Neuron (in vitro differentiated cells): ENCODE measurements around the gene MUC6.

Experiments used
- H2AFZ ChIP-seq: one replicate; pipeline ENCODE4 v1.6.1; 2013; ENCODE audit warnings: low read depth, mild to moderate bottlenecking, inconsistent platforms, low read length, moderate library complexity
- H3K27me3 ChIP-seq: one replicate; pipeline ENCODE4 v1.6.1; 2013; ENCODE audit warnings: low read length; ENCODE audit not compliant: insufficient read depth
- H3K36me3 ChIP-seq: one replicate; pipeline ENCODE4 v1.6.1; 2013; ENCODE audit warnings: low read length; ENCODE audit not compliant: insufficient read depth
- H3K4me1 ChIP-seq: one replicate; pipeline ENCODE4 v1.6.1; 2013; ENCODE audit warnings: low read length; ENCODE audit not compliant: insufficient read depth
- H3K4me3 ChIP-seq: 2 replicates; pipeline ENCODE4 v1.5.1; 2013; ENCODE audit warnings: mild to moderate bottlenecking, low read length, moderate library complexity
- H3K9me3 ChIP-seq: one replicate; pipeline ENCODE4 v1.6.1; 2013; ENCODE audit warnings: low read length

Gene MUC6

GRCh38 chr11:1041936-1042608, 5.6 kb upstream of the MUC6 start:
- H3K27me3 ChIP-seq: peaks cover 8% of the 10 kb centered on the region
- H3K4me3 ChIP-seq: no peak overlapping the region
- H3K36me3 ChIP-seq: no peaks in the 10 kb centered on the region
- H2AFZ ChIP-seq: no peak overlapping the region
- H3K4me1 ChIP-seq: no peaks in the 10 kb centered on the region
- H3K9me3 ChIP-seq: no peaks in the 10 kb centered on the region

DNA sequence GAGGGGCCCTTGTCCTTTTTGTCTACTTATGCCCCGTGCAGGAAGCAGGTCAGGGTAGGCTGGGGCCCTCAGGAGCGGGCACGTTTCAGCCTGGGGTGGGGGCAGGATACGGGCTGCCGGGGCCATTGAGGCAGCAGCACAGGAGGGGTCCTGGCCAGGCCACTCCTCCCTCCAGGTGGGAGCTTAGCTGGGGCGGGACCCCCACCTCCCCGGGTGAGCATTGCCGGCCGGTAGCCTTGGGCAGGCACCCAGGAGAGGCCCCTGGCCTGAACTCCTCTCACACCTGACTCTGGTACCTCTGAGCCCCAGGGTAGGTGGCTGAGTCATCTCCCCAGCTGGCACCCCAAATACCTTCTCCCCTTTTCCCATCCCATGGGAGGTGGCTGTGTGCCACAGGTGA, 5.0 kb upstream of the MUC6 start:
- peaks cover 8% of the 10 kb centered on the region for H3K27me3 ChIP-seq
- no peak overlapping the region for H2AFZ ChIP-seq
- H3K4me1 ChIP-seq: no peaks in the 10 kb centered on the region
- H3K9me3 ChIP-seq: no peaks in the 10 kb centered on the region
- no peak overlapping the region for H3K4me3 ChIP-seq
- no peaks in the 10 kb centered on the region for H3K36me3 ChIP-seq

DNA sequence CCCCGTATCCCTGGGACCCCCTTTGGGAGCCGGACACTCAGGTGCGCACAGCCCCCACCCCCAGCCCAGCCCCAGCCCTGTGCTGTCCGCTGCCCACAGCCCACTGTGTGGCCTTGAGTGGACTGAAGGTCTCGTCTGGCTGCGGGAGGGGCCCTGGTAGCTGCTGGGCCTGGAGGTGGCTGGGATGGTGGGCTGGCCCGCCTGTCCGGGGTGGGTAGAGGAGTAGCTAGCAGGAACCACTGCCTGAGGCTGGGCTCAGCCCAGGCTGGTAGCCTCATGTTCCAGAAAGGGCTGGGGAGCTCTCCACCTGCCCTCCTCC, 4.6 kb upstream of the MUC6 start:
- Histone ChIP-seq H3K4me1 (no peaks in the 10 kb centered on the region), H3K36me3 (no peaks in the 10 kb centered on the region), H2AFZ (no peak overlapping the region), H3K4me3 (no peak overlapping the region), H3K27me3 (peaks cover 8% of the 10 kb centered on the region), H3K9me3 (no peaks in the 10 kb centered on the region)

DNA sequence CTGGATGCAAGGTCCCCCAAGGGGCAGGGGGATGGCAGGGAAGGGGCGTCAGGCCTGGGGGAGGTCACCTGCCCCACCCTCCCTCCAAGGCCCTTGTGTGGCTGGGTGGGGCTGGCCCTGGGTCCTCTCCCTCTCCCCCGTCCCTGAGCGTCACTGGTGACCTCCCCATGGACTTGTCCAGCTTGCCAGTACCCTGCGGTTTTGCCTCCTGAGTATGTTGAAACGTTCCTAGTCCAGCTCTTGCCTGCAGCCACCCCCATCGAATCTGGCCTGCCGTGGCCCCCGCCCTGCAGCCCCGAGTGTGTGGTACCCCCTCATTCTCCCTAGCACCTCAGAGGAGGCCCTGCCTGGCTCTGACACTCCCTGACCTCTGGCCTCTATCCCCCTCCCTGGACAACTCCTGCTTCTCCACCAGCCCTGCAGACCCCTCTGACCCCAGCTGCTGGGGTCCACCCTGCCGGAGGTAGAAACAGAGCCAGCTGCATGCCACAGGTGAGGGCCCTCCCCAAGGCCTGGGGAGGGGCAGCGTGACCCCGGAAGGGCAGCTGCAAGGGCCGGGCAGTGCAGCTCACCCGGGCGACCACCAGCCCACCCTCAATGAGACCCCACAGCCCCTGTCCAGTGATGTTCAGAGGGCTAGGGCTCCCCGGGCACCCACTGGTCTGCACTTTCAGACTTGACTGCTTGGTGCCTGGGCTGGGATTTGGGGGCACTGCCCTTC, 4.1 kb upstream of the MUC6 start:
- Histone ChIP-seq H3K9me3 (no peaks in the 10 kb centered on the region), H3K27me3 (peaks cover 8% of the 10 kb centered on the region), H3K36me3 (no peaks in the 10 kb centered on the region)

DNA sequence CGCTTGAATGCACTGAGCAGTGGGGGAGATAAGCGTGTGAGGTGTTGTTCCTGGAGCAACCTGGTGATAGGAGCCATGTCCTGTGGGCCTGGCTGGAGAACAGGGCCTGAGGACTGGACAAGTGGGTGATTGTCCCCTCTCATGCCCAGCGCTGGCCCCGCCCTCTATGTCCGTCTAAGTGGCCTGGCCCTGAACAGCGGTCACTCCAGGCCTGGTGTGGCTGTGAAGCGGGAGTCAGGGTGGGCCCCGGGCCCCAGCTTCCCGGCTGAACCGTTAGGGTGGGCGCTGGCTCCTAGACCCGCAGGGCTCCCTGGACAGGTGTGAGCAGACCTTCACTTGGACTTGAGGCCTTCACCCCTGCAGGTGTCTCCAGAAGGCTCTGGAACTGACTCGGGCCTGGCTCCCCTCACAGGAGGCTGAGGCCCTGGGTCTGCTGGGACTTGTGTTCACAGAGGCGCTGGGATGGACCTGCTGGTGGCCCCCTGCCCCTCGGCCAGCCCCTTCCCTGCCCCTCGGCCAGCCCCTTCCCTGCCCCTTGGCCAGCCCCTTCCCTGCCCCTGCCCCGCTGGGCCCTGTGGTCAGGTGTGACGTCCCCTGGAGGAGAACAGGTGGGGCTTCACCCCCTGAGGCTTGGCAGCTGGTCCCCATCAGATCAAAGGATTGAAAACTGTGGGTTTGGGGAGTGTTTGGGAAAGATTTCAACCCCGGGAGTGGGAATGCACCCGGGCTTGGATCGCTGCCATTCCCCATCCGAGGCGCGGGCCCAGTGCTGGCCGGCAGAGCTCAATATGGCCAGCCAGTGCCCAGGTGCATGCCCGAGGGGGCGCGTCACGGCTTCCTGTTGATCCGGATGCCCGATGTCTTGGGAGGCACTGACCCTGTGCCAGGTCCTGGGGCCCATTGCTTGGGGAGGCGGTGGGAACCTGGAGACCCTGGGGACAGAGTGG, 3.2 kb upstream of the MUC6 start:
- no peaks in the 10 kb centered on the region for H3K4me1 ChIP-seq
- H3K4me3 ChIP-seq: no peak overlapping the region
- no peak overlapping the region for H2AFZ ChIP-seq
- H3K27me3 ChIP-seq: peaks cover 8% of the 10 kb centered on the region
- H3K36me3 ChIP-seq: no peaks in the 10 kb centered on the region
- H3K9me3 ChIP-seq: no peaks in the 10 kb centered on the region

More for the DNA sequence above, 4.1 kb upstream of the MUC6 start:
- Histone ChIP-seq H2AFZ (no peak overlapping the region), H3K4me3 (no peak overlapping the region), H3K4me1 (no peaks in the 10 kb centered on the region)

GRCh38 chr11:1038921-1039320, 2.4 kb upstream of the MUC6 start:
- Histone ChIP-seq H2AFZ (no peak overlapping the region), H3K4me1 (no peaks in the 10 kb centered on the region), H3K36me3 (no peaks in the 10 kb centered on the region), H3K9me3 (no peaks in the 10 kb centered on the region), H3K4me3 (no peak overlapping the region), H3K27me3 (peaks cover 8% of the 10 kb centered on the region)

DNA sequence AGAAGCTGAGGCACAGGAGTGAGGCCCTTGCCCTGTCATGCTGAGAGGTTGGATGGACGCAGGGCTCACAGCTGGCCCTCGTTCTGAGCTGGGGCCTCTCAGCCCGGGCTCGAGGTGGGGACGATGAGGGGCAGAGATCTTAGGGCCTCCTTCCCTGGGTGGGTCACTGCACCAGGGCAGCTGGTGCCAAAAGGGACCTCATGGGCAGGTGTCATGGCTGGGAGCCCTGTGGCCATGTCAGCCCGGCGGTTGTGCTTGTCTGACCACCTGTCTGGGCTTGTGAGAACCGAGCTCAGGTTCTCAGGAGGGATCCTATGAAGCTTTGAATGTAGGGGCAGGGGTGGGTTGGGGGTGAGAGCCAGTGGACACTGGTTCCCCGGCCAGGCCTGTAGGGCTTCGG, 1.8 kb upstream of the MUC6 start:
- Histone ChIP-seq H3K4me1 (no peaks in the 10 kb centered on the region), H3K36me3 (no peaks in the 10 kb centered on the region), H3K9me3 (no peaks in the 10 kb centered on the region), H3K4me3 (no peak overlapping the region), H3K27me3 (peaks cover 4% of the 10 kb centered on the region), H2AFZ (no peak overlapping the region)

GRCh38 chr11:1037506-1038055, 1.1 kb upstream of the MUC6 start:
- Histone ChIP-seq H2AFZ (no peak overlapping the region), H3K36me3 (no peaks in the 10 kb centered on the region), H3K4me3 (no peak overlapping the region), H3K4me1 (no peaks in the 10 kb centered on the region), H3K9me3 (no peaks in the 10 kb centered on the region), H3K27me3 (peaks cover 4% of the 10 kb centered on the region)

DNA sequence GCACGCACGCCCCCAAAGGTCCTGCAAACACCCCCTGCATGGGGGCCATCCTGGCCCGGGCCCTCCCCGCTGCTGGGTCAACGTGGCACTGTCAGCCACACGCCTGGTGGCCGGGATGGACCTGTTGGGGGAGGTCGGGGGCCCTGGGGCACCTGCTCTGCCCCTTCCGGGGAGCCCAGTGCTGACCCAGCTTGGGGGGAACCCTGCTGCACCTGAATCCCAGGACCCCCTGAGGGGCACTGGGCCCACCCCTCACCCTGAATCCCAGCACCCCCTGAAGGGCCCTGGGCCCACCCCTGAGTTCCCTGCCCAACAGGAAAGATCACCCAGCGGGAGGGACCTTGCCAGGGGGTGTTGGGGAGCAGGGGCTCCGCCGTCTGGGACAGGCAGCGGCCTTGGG, 413 bp upstream of the MUC6 start:
- H3K27me3 ChIP-seq: peaks cover 4% of the 10 kb centered on the region
- H3K9me3 ChIP-seq: no peaks in the 10 kb centered on the region
- no peak overlapping the region for H2AFZ ChIP-seq
- H3K36me3 ChIP-seq: no peaks in the 10 kb centered on the region
- no peaks in the 10 kb centered on the region for H3K4me1 ChIP-seq
- H3K4me3 ChIP-seq: no peak overlapping the region

DNA sequence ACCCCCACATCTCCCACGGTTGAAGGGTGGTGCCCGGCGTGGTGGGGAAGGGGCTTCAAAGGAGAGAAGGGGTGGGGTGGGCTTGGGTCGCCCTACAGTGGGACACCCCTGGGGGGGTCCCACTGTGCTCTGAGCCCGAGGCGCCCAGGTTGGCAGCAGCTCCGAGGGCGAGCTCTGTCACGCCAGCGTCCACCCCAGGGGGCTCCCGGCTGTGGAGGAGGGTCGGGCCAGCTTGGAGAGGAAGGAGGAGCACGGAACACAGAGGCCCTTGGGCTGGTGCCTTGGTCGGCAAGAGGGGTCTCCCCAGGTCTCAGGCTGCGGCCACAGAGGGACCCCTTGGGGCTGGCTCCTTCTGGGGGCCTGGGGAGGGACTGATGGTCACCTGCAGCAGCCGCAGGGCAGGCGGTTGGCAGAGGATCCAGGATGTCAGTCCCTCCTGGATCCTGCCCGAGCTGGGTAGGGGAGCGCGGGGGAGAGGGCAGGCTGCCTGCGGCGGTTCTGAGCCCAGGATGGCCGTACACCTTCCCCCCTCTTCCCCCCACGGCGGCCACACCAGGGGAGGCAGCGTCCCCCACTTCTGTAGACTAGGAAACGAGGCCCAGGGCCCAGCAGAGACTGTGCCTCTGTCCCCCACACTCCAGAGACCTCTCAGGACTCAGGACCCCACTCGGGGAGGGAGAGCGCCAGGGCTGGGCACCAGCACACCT, 788 bp downstream of the MUC6 start:
- Histone ChIP-seq H3K36me3 (no peaks in the 10 kb centered on the region), H3K27me3 (peaks cover 4% of the 10 kb centered on the region), H3K4me3 (no peak overlapping the region), H3K9me3 (no peaks in the 10 kb centered on the region), H2AFZ (no peak overlapping the region), H3K4me1 (no peaks in the 10 kb centered on the region)

- peaks cover 4% of the 10 kb centered on the region for H3K27me3 ChIP-seq
- H3K4me1 ChIP-seq: no peaks in the 10 kb centered on the region
- no peak overlapping the region for H3K4me3 ChIP-seq
- H2AFZ ChIP-seq: no peak overlapping the region
- no peaks in the 10 kb centered on the region for H3K9me3 ChIP-seq
- no peaks in the 10 kb centered on the region for H3K36me3 ChIP-seq
These were observed 1.8 kb downstream of the MUC6 start for GRCh38 chr11:1034456-1035295.

GRCh38 chr11:1034001-1034400, 2.5 kb downstream of the MUC6 start:
- Histone ChIP-seq H3K36me3 (no peaks in the 10 kb centered on the region), H3K9me3 (no peaks in the 10 kb centered on the region), H3K4me1 (no peaks in the 10 kb centered on the region), H2AFZ (no peak overlapping the region), H3K27me3 (peaks cover 4% of the 10 kb centered on the region), H3K4me3 (no peak overlapping the region)
